ENCODE data around the gene ACOX3. TPM values are rescaled to one million over a fixed set of nuclear protein-coding genes. Genes with fewer than 3 reads are reported as not detected.
"Not testable (repeated sequence)": the region's sequence is repeated elsewhere in the genome, so short reads cannot be mapped to it uniquely, and the experiment has no call there.

ACOX3 gene
- total RNA-seq (2014; rRNA removed; shearing (Covaris generic)): 24.4 and 40.8 TPM in 2 replicates

DNA sequence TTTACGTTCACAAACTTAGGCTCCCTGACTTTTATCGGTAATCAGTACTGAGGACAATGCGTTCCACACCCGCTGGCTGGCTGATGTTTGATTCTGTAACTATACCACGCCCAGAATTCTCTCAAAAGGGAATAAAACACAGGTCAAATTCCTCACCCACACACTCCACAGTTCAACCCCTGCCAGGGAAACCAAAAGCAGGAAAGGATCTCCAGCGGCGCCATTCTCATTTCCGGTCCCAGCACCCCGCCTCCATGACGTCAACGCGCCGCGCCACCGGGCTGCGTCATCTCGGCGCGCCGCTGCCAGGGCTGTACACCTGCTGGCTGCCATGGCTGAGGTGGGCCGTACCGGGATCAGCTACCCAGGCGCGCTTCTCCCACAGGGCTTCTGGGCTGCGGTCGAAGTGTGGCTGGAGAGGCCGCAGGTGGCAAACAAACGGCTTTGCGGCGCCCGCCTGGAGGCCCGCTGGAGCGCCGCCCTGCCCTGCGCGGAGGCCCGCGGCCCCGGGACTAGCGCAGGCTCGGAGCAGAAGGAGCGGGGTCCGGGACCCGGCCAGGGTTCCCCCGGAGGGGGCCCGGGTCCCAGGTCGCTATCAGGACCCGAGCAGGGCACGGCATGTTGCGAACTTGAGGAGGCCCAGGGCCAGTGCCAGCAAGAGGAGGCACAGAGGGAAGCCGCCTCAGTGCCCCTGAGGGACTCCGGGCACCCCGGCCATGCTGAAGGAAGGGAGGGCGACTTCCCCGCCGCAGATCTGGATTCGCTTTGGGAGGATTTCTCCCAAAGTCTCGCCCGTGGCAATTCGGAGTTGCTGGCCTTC is at the start of gene ACOX3, which contains the start of gene TRMT44:
TSS of gene ACOX3 (minus strand) at position 232 of the 820 bp plus-strand sequence. CDS start 24,202 bp downstream, outside the sequence.
TSS of gene TRMT44 (plus strand) at position 286 of the 820 bp plus-strand sequence. CDS start at position 332, 46 bp downstream.
- DNase-seq: peak; percentile 96
- Histone ChIP-seq H3K4me3 (ENCODE audit: insufficient read depth, low read depth, low read length) (peak within 1 kb of the TSS; percentile 90), H3K27me3 (ENCODE audit: control insufficient read depth, insufficient read depth, low read length) (no peaks in the 10 kb centered on the region), H3K36me3 (replicated peaks; ENCODE audit: control insufficient read depth, insufficient read depth, low read length) (no peaks in the 10 kb centered on the region)

DNA sequence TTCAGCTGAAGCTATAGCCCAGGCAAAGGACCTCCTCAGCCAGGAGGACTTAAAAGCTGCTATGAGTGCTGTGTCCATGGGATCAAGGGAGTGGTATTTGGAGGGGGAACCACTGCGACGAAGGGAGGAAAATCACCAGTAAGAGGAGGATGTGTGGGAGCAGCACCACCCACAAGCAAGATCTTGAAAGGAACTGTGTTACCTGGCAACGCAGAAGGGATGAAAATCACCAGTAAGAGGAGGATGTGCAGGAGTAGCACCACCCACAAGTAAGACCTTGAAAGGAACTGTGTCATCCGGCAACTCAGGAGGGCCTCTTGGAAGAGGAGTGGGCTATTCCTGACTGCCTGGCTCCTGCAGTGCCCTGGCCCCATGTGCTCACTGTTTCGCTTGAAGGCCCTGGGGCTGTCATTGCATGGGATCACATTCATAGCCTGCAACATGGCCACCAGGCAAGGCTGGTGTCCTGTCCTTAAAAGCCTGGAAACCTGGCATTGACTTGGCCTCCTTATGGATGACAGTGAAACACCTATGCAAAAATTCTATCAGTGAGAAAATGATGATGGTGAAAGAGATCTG is 48.4 kb upstream of the ACOX3 start:
- no peaks in the 10 kb centered on the region for H3K27me3 ChIP-seq (ENCODE audit: control insufficient read depth, insufficient read depth, low read length)
- DNase-seq: no peak
- H3K4me3 ChIP-seq (ENCODE audit: insufficient read depth, low read depth, low read length): no peak overlapping the region
- no peaks in the 10 kb centered on the region; the same call in 1 of the 2 replicates for H3K36me3 ChIP-seq (replicated peaks; ENCODE audit: control insufficient read depth, insufficient read depth, low read length)

DNA sequence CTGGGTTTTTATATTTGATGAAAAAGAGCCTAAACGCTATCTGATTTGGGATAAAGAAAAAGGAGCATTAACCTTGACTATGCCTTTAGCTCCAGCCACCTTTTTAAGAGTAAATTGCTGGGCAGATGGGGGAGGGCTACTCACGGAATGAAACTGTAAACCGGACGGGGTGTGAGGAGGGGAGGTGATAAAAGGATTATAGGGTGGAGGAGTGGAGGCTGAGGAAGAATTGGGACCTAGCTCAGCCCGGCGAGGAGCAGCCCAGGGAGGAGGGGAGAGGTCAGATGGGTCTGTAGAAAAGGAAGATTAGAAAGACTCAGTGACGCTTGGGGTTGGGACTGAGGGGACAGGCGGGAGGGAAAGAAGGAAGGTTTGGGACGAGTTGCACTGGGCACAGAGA is 46.1 kb upstream of the ACOX3 start:
- H3K27me3 ChIP-seq (ENCODE audit: control insufficient read depth, insufficient read depth, low read length); H3K4me3 ChIP-seq (ENCODE audit: insufficient read depth, low read depth, low read length); DNase-seq; H3K36me3 ChIP-seq (replicated peaks; ENCODE audit: control insufficient read depth, insufficient read depth, low read length): not testable (repeated sequence)

DNA sequence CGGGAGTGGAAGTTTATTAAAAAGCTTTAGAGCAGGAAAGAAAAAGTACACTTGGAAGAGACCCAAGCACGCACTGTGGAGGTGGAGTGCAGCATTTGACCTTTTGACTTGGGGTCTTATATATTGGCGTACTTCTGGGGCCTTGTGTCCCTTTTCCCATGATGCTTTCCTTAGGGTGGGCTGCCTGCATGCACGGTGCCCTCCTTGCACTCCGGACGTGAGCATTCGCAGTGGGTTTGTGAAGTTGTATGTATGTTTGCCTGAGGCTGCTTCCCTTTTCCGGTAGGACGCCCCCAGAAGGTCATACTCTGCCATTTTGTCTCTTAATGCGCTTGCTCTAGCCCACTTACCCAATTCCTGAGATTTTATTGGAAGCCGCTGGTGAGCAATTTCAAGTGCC is 39.7 kb upstream of the ACOX3 start:
- no peaks in the 10 kb centered on the region for H3K27me3 ChIP-seq (ENCODE audit: control insufficient read depth, insufficient read depth, low read length)

DNA sequence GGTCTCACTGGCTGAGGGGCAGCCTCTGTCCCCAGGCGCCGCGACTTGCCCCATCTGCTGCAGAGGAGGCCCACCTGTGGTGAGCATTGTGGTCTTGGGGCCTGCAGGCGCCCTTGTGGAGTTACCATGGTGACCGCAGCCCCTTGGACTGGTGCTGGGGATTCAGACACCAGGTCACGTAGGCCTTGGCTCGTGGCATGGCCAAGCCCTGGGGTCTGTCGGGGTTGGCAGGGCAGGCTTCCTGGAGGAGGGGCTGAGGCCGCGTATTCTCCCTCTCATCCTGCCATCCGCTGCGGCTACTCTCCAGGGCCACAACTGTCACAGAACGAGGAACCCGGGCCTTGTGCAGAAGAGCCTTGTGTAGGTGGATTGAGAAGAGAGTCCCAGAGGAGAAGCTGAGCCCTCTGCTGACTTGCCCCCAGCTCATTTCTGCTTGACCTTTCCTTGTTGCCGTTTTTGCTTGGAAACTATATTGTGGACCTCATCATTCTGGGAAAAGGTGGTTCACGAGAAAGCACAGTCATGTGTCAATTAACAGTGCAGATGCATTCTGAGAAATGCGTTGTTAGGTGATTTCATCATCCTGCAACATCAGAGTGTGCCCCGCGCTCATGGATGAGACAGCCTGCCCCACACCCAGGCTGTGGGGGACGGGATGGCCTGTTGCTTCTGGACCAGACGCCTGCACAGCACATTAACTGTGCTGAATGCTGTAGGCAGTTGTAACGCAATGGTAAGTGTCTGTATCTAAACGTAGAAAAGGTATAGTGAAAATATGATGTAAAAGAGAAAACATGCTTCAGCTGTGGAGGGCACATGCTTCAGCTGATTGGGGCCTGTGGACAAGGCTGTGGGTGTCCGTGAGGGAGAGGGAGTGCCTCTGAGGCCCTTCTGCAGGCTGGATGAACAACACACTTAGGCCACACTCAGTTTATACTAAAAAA is 38.5 kb upstream of the ACOX3 start:
- no peaks in the 10 kb centered on the region for H3K27me3 ChIP-seq (ENCODE audit: control insufficient read depth, insufficient read depth, low read length)
- H3K4me3 ChIP-seq (ENCODE audit: insufficient read depth, low read depth, low read length): no peak overlapping the region
- peak; percentile 75 for DNase-seq
- H3K36me3 ChIP-seq (replicated peaks; ENCODE audit: control insufficient read depth, insufficient read depth, low read length): peaks cover 7% of the 10 kb centered on the region

More for the DNA sequence above, 39.7 kb upstream of the ACOX3 start:
- H3K36me3 ChIP-seq (replicated peaks; ENCODE audit: control insufficient read depth, insufficient read depth, low read length): peaks cover 7% of the 10 kb centered on the region
- no peak overlapping the region for H3K4me3 ChIP-seq (ENCODE audit: insufficient read depth, low read depth, low read length)
- no peak for DNase-seq

DNA sequence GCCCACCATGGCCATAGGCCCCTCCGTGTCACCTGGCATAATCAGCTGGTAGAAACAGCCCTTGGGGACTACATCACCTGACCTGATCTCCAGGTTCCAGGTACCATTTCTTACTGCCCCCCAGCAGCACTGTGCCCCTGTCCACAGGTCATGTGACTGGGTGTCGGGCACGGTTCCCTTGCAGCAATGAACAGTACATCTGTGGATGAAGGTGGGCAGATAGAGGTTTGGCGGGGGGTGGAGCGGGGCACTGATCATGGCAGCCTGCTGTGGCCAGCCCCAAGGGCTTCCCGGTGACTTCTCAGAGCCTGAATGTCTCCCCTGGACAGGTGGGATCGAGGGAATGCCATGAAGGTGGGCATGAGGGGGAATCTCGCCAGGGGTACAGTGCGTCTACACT is 37.8 kb upstream of the ACOX3 start:
- Histone ChIP-seq H3K36me3 (replicated peaks; ENCODE audit: control insufficient read depth, insufficient read depth, low read length) (peaks cover 7% of the 10 kb centered on the region), H3K4me3 (ENCODE audit: insufficient read depth, low read depth, low read length) (no peak overlapping the region), H3K27me3 (ENCODE audit: control insufficient read depth, insufficient read depth, low read length) (no peaks in the 10 kb centered on the region)
- DNase-seq: peak; percentile 37

DNA sequence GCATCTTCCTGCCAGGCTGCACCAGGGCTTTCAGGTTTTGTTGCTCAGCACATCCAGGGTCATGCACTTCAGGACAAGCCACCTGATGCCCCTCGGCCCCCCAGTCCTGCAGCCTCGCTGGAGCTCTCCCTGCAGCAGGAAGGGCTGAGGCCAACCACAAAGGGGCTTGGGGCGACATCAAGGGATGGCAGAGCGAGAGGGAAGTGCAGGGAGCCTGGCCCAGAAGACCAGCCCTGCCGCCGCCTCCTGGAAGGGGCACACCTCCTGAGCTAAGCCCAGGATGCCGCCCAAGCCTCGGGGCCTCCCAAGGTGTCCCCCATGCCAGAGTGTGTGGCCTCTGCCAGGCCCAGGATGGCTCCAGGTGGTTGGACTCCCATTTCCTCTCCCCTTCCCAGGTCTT is 37.2 kb upstream of the ACOX3 start:
- Histone ChIP-seq H3K36me3 (replicated peaks; ENCODE audit: control insufficient read depth, insufficient read depth, low read length) (peaks cover 7% of the 10 kb centered on the region), H3K4me3 (ENCODE audit: insufficient read depth, low read depth, low read length) (no peak overlapping the region), H3K27me3 (ENCODE audit: control insufficient read depth, insufficient read depth, low read length) (no peaks in the 10 kb centered on the region)
- peak; percentile 45 for DNase-seq

DNA sequence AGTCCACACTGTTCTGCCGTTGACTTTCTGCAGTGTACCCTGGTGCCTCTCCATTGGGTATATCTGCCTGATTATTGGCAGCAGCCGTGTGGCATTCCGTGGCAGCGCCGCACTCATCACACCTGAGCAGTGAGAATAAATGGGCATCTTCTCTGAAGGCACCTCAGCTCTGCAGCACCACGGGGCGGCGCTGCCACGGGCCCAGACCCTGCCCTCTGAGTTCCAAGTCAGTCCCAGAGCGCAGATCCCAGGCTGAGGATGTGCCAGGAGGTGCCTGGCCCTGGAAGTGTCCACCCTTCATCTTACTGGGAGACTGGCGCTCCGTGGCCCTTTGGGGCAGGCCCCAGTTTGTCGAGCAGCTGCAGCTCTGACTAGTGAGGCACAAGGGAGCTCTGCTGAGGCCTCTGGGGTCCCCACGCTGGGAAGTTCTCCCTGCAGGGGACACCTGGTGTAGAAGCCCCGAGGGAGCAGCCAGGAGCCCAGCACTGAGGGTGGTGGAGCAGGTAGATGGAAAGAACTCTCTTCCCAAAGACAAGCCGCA is 36.6 kb upstream of the ACOX3 start:
- Histone ChIP-seq H3K36me3 (replicated peaks; ENCODE audit: control insufficient read depth, insufficient read depth, low read length) (peaks cover 7% of the 10 kb centered on the region), H3K4me3 (ENCODE audit: insufficient read depth, low read depth, low read length) (no peak overlapping the region), H3K27me3 (ENCODE audit: control insufficient read depth, insufficient read depth, low read length) (no peaks in the 10 kb centered on the region)
- peak; percentile 42 for DNase-seq

DNA sequence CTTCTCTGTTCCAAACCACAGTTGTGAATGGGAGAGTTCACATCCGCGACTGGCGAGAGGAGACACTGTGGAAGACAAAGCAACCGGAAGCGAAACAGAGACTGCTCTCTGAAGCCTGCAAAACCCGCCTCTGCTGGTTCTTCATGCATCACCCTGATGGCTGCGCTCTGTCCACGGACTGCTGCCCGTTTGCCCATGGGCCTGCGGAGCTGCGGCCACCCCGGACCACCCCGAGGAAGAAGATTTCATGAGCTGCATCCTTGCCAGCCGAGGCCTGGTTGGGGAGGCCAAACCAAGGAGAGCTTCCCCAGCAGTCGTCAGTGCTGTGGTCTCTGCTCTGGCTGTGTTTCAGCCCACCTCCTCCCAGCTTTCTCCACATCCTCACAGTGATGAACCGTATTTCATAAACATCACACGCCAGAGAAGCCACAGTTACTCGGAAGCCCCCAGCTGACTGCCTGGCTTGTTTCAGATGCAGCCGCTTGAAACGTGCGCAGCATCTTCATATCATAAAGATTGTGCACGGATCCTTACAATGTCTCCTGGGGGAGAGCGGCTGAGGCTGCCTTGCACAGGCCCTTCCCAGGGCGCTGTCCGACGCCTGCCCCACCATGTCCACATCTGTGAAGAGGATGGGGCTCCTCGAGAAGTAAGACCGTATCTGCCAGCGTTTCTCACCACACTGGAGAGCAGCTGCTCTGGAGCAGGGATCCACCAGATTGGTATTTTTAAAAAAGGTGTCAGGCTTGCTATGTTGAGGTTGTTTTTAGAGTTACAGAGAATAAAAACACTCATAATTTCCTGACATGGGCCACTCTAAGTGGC is 35.4 kb upstream of the ACOX3 start:
- H3K4me3 ChIP-seq (ENCODE audit: insufficient read depth, low read depth, low read length): no peak overlapping the region
- peak; percentile 46 for DNase-seq
- no peaks in the 10 kb centered on the region for H3K27me3 ChIP-seq (ENCODE audit: control insufficient read depth, insufficient read depth, low read length)
- H3K36me3 ChIP-seq (replicated peaks; ENCODE audit: control insufficient read depth, insufficient read depth, low read length): peaks cover 7% of the 10 kb centered on the region

DNA sequence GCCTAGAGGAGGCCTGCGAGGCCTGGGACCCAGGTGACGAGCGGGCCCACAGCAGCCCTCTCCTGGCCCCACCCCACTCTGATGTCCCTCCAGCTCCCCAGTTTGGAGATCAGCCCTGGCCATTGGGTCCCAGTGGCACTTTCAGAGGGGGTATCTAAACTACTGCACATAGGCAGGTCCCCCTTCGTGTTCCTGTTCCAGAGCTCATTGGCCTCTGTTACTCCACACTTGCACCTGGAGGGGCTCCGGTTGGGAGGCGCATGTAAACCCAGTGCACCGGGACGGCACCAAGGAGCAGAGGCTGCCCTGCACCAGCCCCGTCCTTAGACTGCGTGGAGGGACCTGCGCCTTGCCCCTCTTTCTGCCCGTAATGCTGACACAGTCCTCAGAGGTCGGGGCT is 34.3 kb upstream of the ACOX3 start:
- Histone ChIP-seq H3K4me3 (ENCODE audit: insufficient read depth, low read depth, low read length) (no peak overlapping the region), H3K36me3 (replicated peaks; ENCODE audit: control insufficient read depth, insufficient read depth, low read length) (peaks cover 7% of the 10 kb centered on the region), H3K27me3 (ENCODE audit: control insufficient read depth, insufficient read depth, low read length) (no peaks in the 10 kb centered on the region)
- DNase-seq: peak; percentile 45

DNA sequence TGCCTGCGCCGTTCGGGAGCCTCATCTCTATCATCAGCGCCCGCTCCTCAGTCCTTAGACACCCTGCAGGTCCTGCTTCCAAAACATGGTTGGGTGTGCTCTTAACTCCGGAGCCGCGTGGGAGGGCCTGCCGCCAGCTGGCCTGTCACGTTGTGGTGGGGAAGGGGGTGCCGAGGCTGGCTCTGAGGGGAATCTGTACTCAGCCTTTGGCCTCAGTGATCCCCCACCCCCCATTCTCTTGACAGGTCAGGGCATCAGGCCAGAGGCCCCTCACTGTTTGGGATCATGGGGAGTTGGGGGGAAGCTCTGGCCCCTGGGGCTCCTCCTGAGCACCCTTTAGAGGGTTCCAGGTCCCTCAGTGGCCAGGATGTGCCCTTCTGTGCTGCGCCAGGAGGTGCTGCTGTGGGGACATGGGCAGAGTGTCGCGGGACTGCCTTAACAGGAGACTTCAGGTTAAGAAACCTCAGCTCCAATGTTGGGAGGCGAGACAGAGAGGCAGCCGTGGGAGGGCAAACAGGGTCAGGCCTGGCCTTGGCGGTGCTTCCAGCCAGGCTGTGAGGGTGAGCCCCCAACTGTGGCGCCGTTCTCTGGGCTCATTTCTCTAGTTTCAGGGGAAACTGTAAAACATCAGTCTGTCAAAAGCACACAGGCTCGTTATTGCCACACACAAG is 33.5 kb upstream of the ACOX3 start:
- peaks cover 10% of the 10 kb centered on the region for H3K36me3 ChIP-seq (replicated peaks; ENCODE audit: control insufficient read depth, insufficient read depth, low read length)
- H3K4me3 ChIP-seq (ENCODE audit: insufficient read depth, low read depth, low read length): no peak overlapping the region
- H3K27me3 ChIP-seq (ENCODE audit: control insufficient read depth, insufficient read depth, low read length): no peaks in the 10 kb centered on the region
- peak; percentile 58 for DNase-seq

DNA sequence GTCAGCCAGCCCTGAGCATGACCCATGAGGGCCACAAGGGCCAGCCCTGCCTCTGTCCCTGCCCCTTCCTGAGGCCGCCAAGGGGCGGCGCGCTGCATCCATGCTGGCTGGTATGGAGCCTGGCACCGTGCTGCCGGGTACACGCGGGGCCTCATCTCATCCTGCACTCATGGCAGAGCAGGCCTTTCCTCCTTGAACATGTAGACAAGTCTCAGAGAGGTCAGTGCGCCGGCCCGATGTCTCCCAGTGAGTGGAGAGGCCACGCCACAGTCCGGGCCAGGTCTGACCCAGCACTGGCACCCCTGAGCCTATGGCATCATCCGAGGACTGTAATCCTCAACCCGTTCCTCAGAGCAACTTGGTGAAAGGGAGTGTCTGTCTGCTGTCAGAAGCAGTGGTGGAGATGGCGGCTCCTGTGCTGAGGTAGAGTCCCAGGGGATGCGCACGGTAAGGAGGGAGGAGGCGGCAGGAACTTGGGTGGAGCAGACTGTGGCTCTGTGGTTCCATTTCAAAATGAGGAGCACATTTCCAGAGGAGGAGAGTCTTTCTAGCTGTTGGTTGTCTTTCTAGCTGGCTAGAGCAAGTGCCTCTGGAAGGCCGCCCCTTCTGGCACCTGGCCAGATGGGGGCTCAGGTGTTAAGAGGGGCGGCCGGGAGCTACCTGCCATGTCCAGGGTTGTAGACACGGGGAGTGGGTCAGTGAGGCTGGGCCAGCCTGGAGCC is 32.8 kb upstream of the ACOX3 start:
- no peaks in the 10 kb centered on the region for H3K27me3 ChIP-seq (ENCODE audit: control insufficient read depth, insufficient read depth, low read length)
- no peak for DNase-seq
- H3K36me3 ChIP-seq (replicated peaks; ENCODE audit: control insufficient read depth, insufficient read depth, low read length): peaks cover 10% of the 10 kb centered on the region
- H3K4me3 ChIP-seq (ENCODE audit: insufficient read depth, low read depth, low read length): no peak overlapping the region
